IMR-90 (cell line): ENCODE data around the gene MYF6. TPM values are rescaled to one million over a fixed set of nuclear protein-coding genes. Genes with fewer than 3 reads are reported as not detected.
A peak's percentile ranks its signal among the peaks of the same experiment; 100 is the strongest.

Experiments
- ATAC-seq: fragments of 200-7000 bp; cut with Tn5 transposase; 2 replicates; pipeline ENCODE4 v1.9.1; 2020; ENCODE audit warnings: low read depth, mild to moderate bottlenecking, moderate library complexity
- BruUV-seq: library from RNA; stranded (reverse); fragments of 400-500 nt; replicated peaks from 2 replicates; lab custom pipeline; 2021; lab: Mats Ljungman, UMichigan
- CTCF ChIA-PET: fragments of 300-600 bp; formaldehyde crosslinking; extraction: SDS; loops from one replicate; lab custom pipeline; 2021; ENCODE audit warnings: antibody characterized with exemption; lab: Yijun Ruan, JAX
- POLR2A ChIA-PET: fragments of 300-600 bp; sonication (Branson Sonifier 250); formaldehyde crosslinking; loops from one replicate; lab custom pipeline; 2022; ENCODE audit warnings: antibody characterized with exemption; ENCODE audit not compliant: unreplicated experiment; lab: Charles Lee
- DNase-seq: peaks from one replicate; pipeline ENCODE4 v3.0.0; 2013
- H2AFZ ChIP-seq: replicated peaks from 2 replicates; pipeline ENCODE3; 2013; ENCODE audit warnings: low read length, mild to moderate bottlenecking; ENCODE audit not compliant: poor library complexity
- H2AK5ac ChIP-seq: 2 replicates; pipeline ENCODE4 v1.6.1; 2013; ENCODE audit warnings: low read depth, low read length, inconsistent platforms
- H2AK9ac ChIP-seq: replicated peaks from 2 replicates; pipeline ENCODE3; 2013; ENCODE audit warnings: mild to moderate bottlenecking, low read depth, low read length, moderate library complexity; ENCODE audit not compliant: poor library complexity
- H2BK120ac ChIP-seq: 2 replicates; pipeline ENCODE4 v1.6.1; 2013; ENCODE audit warnings: low read depth, low read length, inconsistent platforms
- H2BK15ac ChIP-seq: 3 replicates; pipeline ENCODE4 v1.6.1; 2013; ENCODE audit warnings: low read depth, low read length, inconsistent platforms
- H2BK20ac ChIP-seq: 2 replicates; pipeline ENCODE4 v1.6.1; 2013; ENCODE audit warnings: low read depth, mild to moderate bottlenecking, inconsistent platforms, low read length, moderate library complexity
- H2BK5ac ChIP-seq: 2 replicates; pipeline ENCODE4 v1.6.1; 2013; ENCODE audit warnings: mild to moderate bottlenecking, low read depth, low read length, inconsistent platforms; ENCODE audit not compliant: poor library complexity, severe bottlenecking
- H3K14ac ChIP-seq: replicated peaks from 2 replicates; pipeline ENCODE4 v1.6.1; 2013; ENCODE audit warnings: low read depth, low read length, inconsistent platforms
- H3K18ac ChIP-seq: 2 replicates; pipeline ENCODE4 v1.6.1; 2013; ENCODE audit warnings: low read depth, low read length, control low read depth
- H3K23ac ChIP-seq: 2 replicates; pipeline ENCODE4 v1.6.1; 2013; ENCODE audit warnings: low read depth, low read length, inconsistent platforms
- H3K27ac ChIP-seq: 2 replicates; pipeline ENCODE4 v1.5.1; 2013; ENCODE audit warnings: mild to moderate bottlenecking, control low read depth, low read length; ENCODE audit not compliant: insufficient read depth
- H3K27me3 ChIP-seq: 2 replicates; pipeline ENCODE4 v1.6.1; 2013; ENCODE audit warnings: low read length; ENCODE audit not compliant: control insufficient read depth, insufficient read depth
- H3K36me3 ChIP-seq: 2 replicates; pipeline ENCODE4 v1.6.1; 2013; ENCODE audit warnings: low read length, mixed read lengths; ENCODE audit not compliant: control insufficient read depth, insufficient read depth
- H3K4ac ChIP-seq: 2 replicates; pipeline ENCODE4 v1.6.1; 2013; ENCODE audit warnings: low read depth, low read length, inconsistent platforms
- H3K4me1 ChIP-seq: 2 replicates; pipeline ENCODE4 v1.6.1; 2013; ENCODE audit warnings: low read length, mixed read lengths; ENCODE audit not compliant: control insufficient read depth, insufficient read depth
- H3K4me2 ChIP-seq: 2 replicates; pipeline ENCODE4 v1.6.1; 2013; ENCODE audit warnings: low read depth, mild to moderate bottlenecking, control low read depth, low read length, moderate library complexity
- H3K4me3 ChIP-seq: 2 replicates; pipeline ENCODE4 v1.5.1; 2013; ENCODE audit warnings: low read depth, mild to moderate bottlenecking, control low read depth, low read length, moderate library complexity; ENCODE audit not compliant: insufficient read depth
- H3K56ac ChIP-seq: 2 replicates; pipeline ENCODE4 v1.6.1; 2013; ENCODE audit warnings: low read length, inconsistent platforms; ENCODE audit not compliant: insufficient read depth; ENCODE audit errors: extremely low read depth
- H3K79me1 ChIP-seq, 2 experiments: 2 replicates each; pipeline ENCODE4 v1.6.1; 2013; ENCODE audit warnings: low read length in 2 of 2, inconsistent platforms in 1 of 2, low read depth in 1 of 2
- H3K9ac ChIP-seq: 2 replicates; pipeline ENCODE4 v1.6.1; 2013; ENCODE audit warnings: low read depth, low read length, control low read depth
- H3K9me1 ChIP-seq: 2 replicates; pipeline ENCODE4 v1.6.1; 2013; ENCODE audit warnings: low read length, inconsistent platforms; ENCODE audit not compliant: insufficient read depth
- H3K9me3 ChIP-seq: 2 replicates; pipeline ENCODE4 v1.6.1; 2013; ENCODE audit warnings: low read length; ENCODE audit not compliant: control insufficient read depth, insufficient read depth
- H4K20me1 ChIP-seq: 2 replicates; pipeline ENCODE4 v1.6.1; 2013; ENCODE audit warnings: low read length, inconsistent platforms; ENCODE audit not compliant: insufficient read depth
- H4K5ac ChIP-seq: 2 replicates; pipeline ENCODE4 v1.6.1; 2013; ENCODE audit warnings: mild to moderate bottlenecking, low read depth, low read length, control low read depth
- H4K8ac ChIP-seq, 2 experiments: 2 replicates each; pipeline ENCODE4 v1.6.1; 2013; ENCODE audit warnings: low read depth in 2 of 2, low read length in 2 of 2, control low read depth in 1 of 2, inconsistent platforms in 1 of 2
- H4K91ac ChIP-seq: 2 replicates; pipeline ENCODE4 v1.6.1; 2013; ENCODE audit warnings: low read depth, low read length, inconsistent platforms; ENCODE audit not compliant: insufficient read depth
- BHLHE40 ChIP-seq: fragments of 150-350 bp; IDR thresholded peaks from 2 replicates; pipeline ENCODE4 v1.6.1; 2016; ENCODE audit warnings: mild to moderate bottlenecking, low read depth, low read length
- CEBPB ChIP-seq: IDR thresholded peaks from 2 replicates; pipeline ENCODE4 v1.6.1; 2012; ENCODE audit warnings: low read depth, low read length, improper control_type of control experiment
- CHD1 ChIP-seq: IDR thresholded peaks from 2 replicates; pipeline ENCODE4 v1.6.1; 2012; ENCODE audit warnings: low read depth, low read length, improper control_type of control experiment
- FOS ChIP-seq: fragments of 150-350 bp; IDR thresholded peaks from 2 replicates; pipeline ENCODE4 v1.6.1; 2016; ENCODE audit warnings: low read depth, low read length
- MAFK ChIP-seq: IDR thresholded peaks from 2 replicates; pipeline ENCODE4 v1.6.1; 2012; ENCODE audit warnings: low read depth, low read length, improper control_type of control experiment
- MAZ ChIP-seq: IDR thresholded peaks from 2 replicates; pipeline ENCODE4 v1.6.1; 2012; ENCODE audit warnings: low read depth, mild to moderate bottlenecking, low read length, improper control_type of control experiment, moderate library complexity, borderline replicate concordance
- MXI1 ChIP-seq: IDR thresholded peaks from 2 replicates; pipeline ENCODE4 v1.6.1; 2012; ENCODE audit warnings: low read depth, mild to moderate bottlenecking, low read length, moderate library complexity, borderline replicate concordance
- NFE2L2 ChIP-seq: fragments of 150-350 bp; IDR thresholded peaks from 2 replicates; pipeline ENCODE4 v1.6.1; 2016; ENCODE audit warnings: low read depth, mild to moderate bottlenecking, low read length
- POLR2A ChIP-seq: IDR thresholded peaks from 2 replicates; pipeline ENCODE4 v1.6.1; 2012; ENCODE audit warnings: mild to moderate bottlenecking, low read depth, low read length
- RAD21 ChIP-seq: IDR thresholded peaks from 2 replicates; pipeline ENCODE4 v1.6.1; 2012; ENCODE audit warnings: low read length, improper control_type of control experiment
- RFX5 ChIP-seq: IDR thresholded peaks from 2 replicates; pipeline ENCODE4 v1.8.0; 2012; ENCODE audit warnings: low read depth, mild to moderate bottlenecking, low read length, moderate library complexity
- SMC3 ChIP-seq: fragments of 150-350 bp; IDR thresholded peaks from 2 replicates; pipeline ENCODE4 v1.6.1; 2016; ENCODE audit warnings: low read depth, mild to moderate bottlenecking, antibody characterized with exemption, low read length, moderate library complexity
- dilution Hi-C: fragments of 300-500 bp; cut with HindIII; formaldehyde crosslinking; loops from one replicate; pipeline ENCODE4 v1.14.3; 2018; ENCODE audit warnings: low sequenced_read_pairs; ENCODE audit not compliant: unreplicated experiment
- in situ Hi-C: fragments of 300-500 bp; cut with MboI; formaldehyde crosslinking; loops from 3 replicates; pipeline ENCODE4 v1.14.3; 2019; ENCODE audit warnings: low sequenced_read_pairs, inconsistent platforms, mixed read lengths
- intact Hi-C: fragments of 100-400 bp; cut with micrococcal nuclease; formaldehyde crosslinking; loops from 2 replicates; pipeline ENCODE4 v1.10.0; 2022
- polyA plus RNA-seq, 3 experiments: library from polyadenylated mRNA; depleted of rRNA; stranded (reverse); fragments of >200 nt; gene quantifications; 2 replicates each; pipeline ENCODE4 v1.2.3, GENCODE V29; 2012; ENCODE audit warnings: low replicate concordance in 1 of 3
- total RNA-seq: library from RNA; depleted of rRNA; stranded (reverse); fragments of >200 nt; gene quantifications from 2 replicates; pipeline ENCODE4 v1.2.3, GENCODE V29; 2012
- TF ChIP-seq, protein P1 (sequence below): fragments of 150-350 bp; IDR thresholded peaks from 2 replicates; pipeline ENCODE4 v1.6.1; 2017; ENCODE audit warnings: mild to moderate bottlenecking, antibody characterized with exemption, low read length, low read depth
- TF ChIP-seq, protein P2 (sequence below): fragments of 150-350 bp; IDR thresholded peaks from 2 replicates; pipeline ENCODE4 v1.6.1; 2016; ENCODE audit warnings: low read depth, mild to moderate bottlenecking, low read length, moderate library complexity, borderline replicate concordance
- TF ChIP-seq, protein P3 (sequence below): conservative IDR thresholded peaks from 2 replicates; pipeline ENCODE4 v1.5.1; 2012; ENCODE audit warnings: mild to moderate bottlenecking, low read depth, low read length, improper control_type of control experiment

MYF6 gene
- total and polyA plus RNA-seq, 2 of the 4 experiments (the other 2 are of a cell fraction) = not detected

- H2BK5ac ChIP-seq = no peak overlapping the region
- no peak overlapping the region for H3K4me2 ChIP-seq
- TF ChIP-seq, protein P1, sequence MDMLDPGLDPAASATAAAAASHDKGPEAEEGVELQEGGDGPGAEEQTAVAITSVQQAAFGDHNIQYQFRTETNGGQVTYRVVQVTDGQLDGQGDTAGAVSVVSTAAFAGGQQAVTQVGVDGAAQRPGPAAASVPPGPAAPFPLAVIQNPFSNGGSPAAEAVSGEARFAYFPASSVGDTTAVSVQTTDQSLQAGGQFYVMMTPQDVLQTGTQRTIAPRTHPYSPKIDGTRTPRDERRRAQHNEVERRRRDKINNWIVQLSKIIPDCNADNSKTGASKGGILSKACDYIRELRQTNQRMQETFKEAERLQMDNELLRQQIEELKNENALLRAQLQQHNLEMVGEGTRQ = no peak
- TF ChIP-seq, protein P2, sequence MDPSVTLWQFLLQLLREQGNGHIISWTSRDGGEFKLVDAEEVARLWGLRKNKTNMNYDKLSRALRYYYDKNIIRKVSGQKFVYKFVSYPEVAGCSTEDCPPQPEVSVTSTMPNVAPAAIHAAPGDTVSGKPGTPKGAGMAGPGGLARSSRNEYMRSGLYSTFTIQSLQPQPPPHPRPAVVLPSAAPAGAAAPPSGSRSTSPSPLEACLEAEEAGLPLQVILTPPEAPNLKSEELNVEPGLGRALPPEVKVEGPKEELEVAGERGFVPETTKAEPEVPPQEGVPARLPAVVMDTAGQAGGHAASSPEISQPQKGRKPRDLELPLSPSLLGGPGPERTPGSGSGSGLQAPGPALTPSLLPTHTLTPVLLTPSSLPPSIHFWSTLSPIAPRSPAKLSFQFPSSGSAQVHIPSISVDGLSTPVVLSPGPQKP = no peak
- TF ChIP-seq MAZ (no peak), NFE2L2 (no peak), FOS (no peak), RFX5 (no peak), POLR2A (no peak), MXI1 (no peak), BHLHE40 (no peak), CHD1 (no peak), MAFK (no peak), RAD21 (no peak), CEBPB (no peak), SMC3 (no peak)
- TF ChIP-seq, protein P3, sequence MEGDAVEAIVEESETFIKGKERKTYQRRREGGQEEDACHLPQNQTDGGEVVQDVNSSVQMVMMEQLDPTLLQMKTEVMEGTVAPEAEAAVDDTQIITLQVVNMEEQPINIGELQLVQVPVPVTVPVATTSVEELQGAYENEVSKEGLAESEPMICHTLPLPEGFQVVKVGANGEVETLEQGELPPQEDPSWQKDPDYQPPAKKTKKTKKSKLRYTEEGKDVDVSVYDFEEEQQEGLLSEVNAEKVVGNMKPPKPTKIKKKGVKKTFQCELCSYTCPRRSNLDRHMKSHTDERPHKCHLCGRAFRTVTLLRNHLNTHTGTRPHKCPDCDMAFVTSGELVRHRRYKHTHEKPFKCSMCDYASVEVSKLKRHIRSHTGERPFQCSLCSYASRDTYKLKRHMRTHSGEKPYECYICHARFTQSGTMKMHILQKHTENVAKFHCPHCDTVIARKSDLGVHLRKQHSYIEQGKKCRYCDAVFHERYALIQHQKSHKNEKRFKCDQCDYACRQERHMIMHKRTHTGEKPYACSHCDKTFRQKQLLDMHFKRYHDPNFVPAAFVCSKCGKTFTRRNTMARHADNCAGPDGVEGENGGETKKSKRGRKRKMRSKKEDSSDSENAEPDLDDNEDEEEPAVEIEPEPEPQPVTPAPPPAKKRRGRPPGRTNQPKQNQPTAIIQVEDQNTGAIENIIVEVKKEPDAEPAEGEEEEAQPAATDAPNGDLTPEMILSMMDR = no peak
- ChIA-PET POLR2A (no interaction called here), CTCF (no interaction called here)
- no peak overlapping the region for H2BK20ac ChIP-seq
- H2BK120ac ChIP-seq = no peak overlapping the region
- no peak overlapping the region for H3K14ac ChIP-seq
- H3K9ac ChIP-seq = no peak overlapping the region
- no peak overlapping the region for H2BK15ac ChIP-seq
- no peaks in the 10 kb centered on the region for H4K20me1 ChIP-seq
- peak; percentile 70 for ATAC-seq
- H3K27me3 ChIP-seq = no peaks in the 10 kb centered on the region
- H3K4me1 ChIP-seq = no peaks in the 10 kb centered on the region
- no peak overlapping the region for H3K18ac ChIP-seq
- H4K8ac ChIP-seq = no peak overlapping the region
- H3K56ac ChIP-seq = no peak overlapping the region
- intact Hi-C loops (no loop called here), in situ Hi-C loops (loop anchor here (25.0 kb wide), 1 partner anchor 540 kb away; no protein-coding TSS in a partner anchor), dilution Hi-C loops (no loop called here)
- no peaks in the 10 kb centered on the region for H3K9me3 ChIP-seq
- no peak overlapping the region for H3K4ac ChIP-seq
- BruUV-seq = no TSS peak
- DNase-seq = peak; percentile 35
- no peak overlapping the region for H3K27ac ChIP-seq
- H3K23ac ChIP-seq = no peak overlapping the region
- no peak overlapping the region for H4K5ac ChIP-seq
- no peaks in the 10 kb centered on the region for H3K79me1 ChIP-seq
- H2AK9ac ChIP-seq = no peak overlapping the region
- no peak overlapping the region for H2AK5ac ChIP-seq
- H3K4me3 ChIP-seq = no peak overlapping the region
- no peak overlapping the region for H4K91ac ChIP-seq
- H2AFZ ChIP-seq = no peak overlapping the region
- 0 out of 2 replicates have a peak, but pooled peaks cover 3% of the 10 kb centered on the region for H3K9me1 ChIP-seq
- no peaks in the 10 kb centered on the region for H3K36me3 ChIP-seq
Observed at GRCh38 chr12:80752464-80752863, 45.0 kb downstream of the MYF6 start.
